GM06990 (cell line): Measurements from ENCODE around the gene SPEN.
"Not testable (repeated sequence)": the region's sequence is repeated elsewhere in the genome, so short reads cannot be mapped to it uniquely, and the experiment has no call there.

Experiments
- DNase-seq: peaks from one replicate; pipeline ENCODE4 v3.0.0-alpha.2; 2011; ENCODE audit not compliant: insufficient read length; ENCODE audit errors: extremely low read depth
- H3K27me3 ChIP-seq: replicated peaks from 2 replicates; pipeline ENCODE4 v1.6.0; 2011; ENCODE audit warnings: low read length; ENCODE audit not compliant: control insufficient read depth, insufficient read depth
- H3K36me3 ChIP-seq: 2 replicates; pipeline ENCODE4 v1.5.1; 2011; ENCODE audit warnings: low read length; ENCODE audit not compliant: control insufficient read depth, insufficient read depth
- H3K4me3 ChIP-seq: replicated peaks from 2 replicates; pipeline ENCODE4 v1.5.1; 2011; ENCODE audit warnings: low read depth, mild to moderate bottlenecking, control low read depth, low read length
- CTCF ChIP-seq: IDR thresholded peaks from 2 replicates; pipeline ENCODE4 v1.5.1; 2011; ENCODE audit warnings: low read length, control low read depth, mild to moderate bottlenecking, inconsistent platforms; ENCODE audit not compliant: insufficient read depth, poor library complexity, severe bottlenecking

The SPEN gene

GRCh38 chr1:15833069-15833679, 14.3 kb upstream of the SPEN start:
- no peak for DNase-seq
- no peaks in the 10 kb centered on the region for H3K27me3 ChIP-seq
- no peaks in the 10 kb centered on the region for H3K36me3 ChIP-seq
- TF ChIP-seq CTCF, result no peak
- H3K4me3 ChIP-seq, result peak overlapping the region; percentile 79

GRCh38 chr1:15833842-15834405, 13.6 kb upstream of the SPEN start:
- no peak for DNase-seq
- H3K4me3 ChIP-seq, result peak overlapping the region; percentile 79

GRCh38 chr1:15834406-15835204, 12.9 kb upstream of the SPEN start:
- H3K36me3 ChIP-seq, result no peaks in the 10 kb centered on the region
- no peak for TF ChIP-seq CTCF
- H3K27me3 ChIP-seq, result no peaks in the 10 kb centered on the region
- H3K4me3 ChIP-seq, result peak overlapping the region; percentile 79
- DNase-seq, result peak; percentile 94

More at GRCh38 chr1:15833842-15834405, 13.6 kb upstream of the SPEN start:
- Histone ChIP-seq H3K27me3 (no peaks in the 10 kb centered on the region), H3K36me3 (no peaks in the 10 kb centered on the region)
- no peak for TF ChIP-seq CTCF

- Histone ChIP-seq H3K36me3 (no peaks in the 10 kb centered on the region), H3K27me3 (no peaks in the 10 kb centered on the region), H3K4me3 (peak overlapping the region; percentile 79)
- DNase-seq, result no peak
- no peak for TF ChIP-seq CTCF
These were observed 12.2 kb upstream of the SPEN start for GRCh38 chr1:15835205-15835740.

- peak overlapping the region; percentile 79 for H3K4me3 ChIP-seq
- no peak for TF ChIP-seq CTCF
- no peaks in the 10 kb centered on the region for H3K36me3 ChIP-seq
- H3K27me3 ChIP-seq, result no peaks in the 10 kb centered on the region
- DNase-seq, result peak; percentile 100
These were observed 11.6 kb upstream of the SPEN start for GRCh38 chr1:15835741-15836510.

- peak overlapping the region; percentile 79 for H3K4me3 ChIP-seq
These were observed 11.1 kb upstream of the SPEN start for GRCh38 chr1:15836511-15836771.

More at GRCh38 chr1:15836511-15836771, 11.1 kb upstream of the SPEN start:
- H3K27me3 ChIP-seq, H3K36me3 ChIP-seq, DNase-seq: not testable (repeated sequence)
